NCI-H510A (cell line): Measurements from ENCODE around the gene MPRIP.
"Not testable (repeated sequence)": the region's sequence is repeated elsewhere in the genome, so short reads cannot be mapped to it uniquely, and the experiment has no call there.

Experiments used
- DNase-seq: peaks from one replicate; lab custom pipeline; 2025; lab: John Stamatoyannopoulos, UW

The MPRIP gene

DNA sequence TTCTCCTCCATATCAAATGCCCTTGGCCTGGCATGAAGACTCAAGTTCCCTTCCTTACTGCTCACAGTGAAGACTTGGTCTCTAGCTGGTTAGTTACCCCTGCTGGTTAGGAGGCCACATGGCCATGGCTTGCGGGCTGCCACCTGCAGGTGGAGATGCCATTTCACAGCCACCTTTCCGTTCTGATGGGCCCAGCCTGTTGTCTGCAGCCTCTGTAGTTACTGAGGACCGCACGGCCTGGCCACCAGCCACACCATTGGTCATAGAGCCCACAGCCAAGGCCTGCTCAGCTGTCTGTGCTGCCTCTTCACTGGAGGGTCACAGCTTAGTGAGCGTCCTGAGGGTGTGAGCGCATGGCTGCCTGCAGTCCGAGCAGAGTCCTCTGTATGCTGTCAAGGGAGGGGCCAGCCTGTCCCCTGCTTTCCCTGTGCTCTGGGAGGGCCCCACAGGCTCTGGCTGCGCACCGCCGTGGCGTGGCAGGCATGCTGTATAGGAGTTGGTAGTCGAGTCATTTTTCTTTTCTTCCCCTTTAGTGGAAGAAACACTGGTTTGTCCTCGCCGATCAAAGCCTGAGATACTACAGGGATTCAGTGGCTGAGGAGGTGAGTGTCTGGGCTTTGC is 104.6 kb downstream of the MPRIP start:
- DNase-seq: no peak

DNA sequence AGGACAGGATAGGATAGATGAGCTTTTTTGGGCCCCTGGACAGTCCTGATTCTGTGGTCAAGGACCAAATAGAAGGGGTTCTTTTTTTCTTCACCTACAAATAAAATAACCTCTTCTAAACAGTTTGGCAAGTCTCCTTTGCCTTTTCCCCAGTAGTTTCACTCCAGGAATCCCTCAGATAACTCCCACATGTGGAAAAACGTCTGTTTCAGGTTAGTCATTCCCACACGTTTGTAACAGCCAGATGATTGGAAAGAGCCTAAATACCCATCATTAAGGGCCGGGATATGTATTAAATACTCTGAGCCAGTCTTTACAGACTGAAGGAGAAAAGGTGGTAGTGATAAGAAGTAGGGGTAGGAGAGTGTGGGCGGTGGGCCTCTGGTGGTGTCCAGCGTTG is 105.6 kb downstream of the MPRIP start:
- no peak for DNase-seq

DNA sequence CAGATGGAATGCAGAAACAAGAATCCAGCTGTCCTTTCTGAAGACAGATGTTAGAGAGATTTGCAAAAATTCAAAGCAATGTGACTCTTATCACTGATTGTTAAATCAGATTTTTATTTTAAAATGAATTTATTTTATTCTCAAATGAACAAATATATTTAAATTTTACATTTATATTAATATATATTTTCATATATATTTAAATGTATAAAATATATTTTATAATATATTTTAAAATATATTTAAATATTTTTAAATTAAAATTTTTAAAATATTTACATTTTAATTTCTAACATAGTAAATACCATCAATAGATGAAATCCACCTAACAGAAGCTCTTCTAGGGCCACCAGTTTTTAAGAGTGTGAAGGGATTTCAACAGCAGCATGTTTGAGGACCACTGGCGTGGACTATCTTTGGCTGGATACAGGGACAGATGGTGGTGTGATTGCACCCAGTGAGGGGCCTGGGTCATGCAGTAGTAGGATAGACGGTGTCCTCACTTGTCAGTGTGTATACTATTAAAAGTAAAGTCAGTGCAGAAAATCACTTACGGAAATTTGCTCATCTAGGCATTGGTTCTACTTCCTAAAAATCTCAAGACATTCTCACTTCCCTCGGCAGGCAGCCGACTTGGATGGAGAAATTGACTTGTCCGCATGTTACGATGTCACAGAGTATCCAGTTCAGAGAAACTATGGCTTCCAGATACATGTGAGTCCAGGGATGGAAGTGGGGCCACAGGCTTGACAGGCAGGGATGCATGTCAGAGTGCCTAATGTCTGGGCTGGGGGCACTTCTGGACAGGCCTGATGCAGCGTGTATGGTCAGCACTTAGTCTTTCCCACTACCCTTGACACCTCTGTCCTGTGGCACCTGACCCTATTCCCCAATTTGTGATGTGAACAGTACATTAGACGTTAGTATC is 107.5 kb downstream of the MPRIP start:
- no peak for DNase-seq

GRCh38 chr17:17150448-17150800 is 108.2 kb downstream of the MPRIP start:
- no peak for DNase-seq

DNA sequence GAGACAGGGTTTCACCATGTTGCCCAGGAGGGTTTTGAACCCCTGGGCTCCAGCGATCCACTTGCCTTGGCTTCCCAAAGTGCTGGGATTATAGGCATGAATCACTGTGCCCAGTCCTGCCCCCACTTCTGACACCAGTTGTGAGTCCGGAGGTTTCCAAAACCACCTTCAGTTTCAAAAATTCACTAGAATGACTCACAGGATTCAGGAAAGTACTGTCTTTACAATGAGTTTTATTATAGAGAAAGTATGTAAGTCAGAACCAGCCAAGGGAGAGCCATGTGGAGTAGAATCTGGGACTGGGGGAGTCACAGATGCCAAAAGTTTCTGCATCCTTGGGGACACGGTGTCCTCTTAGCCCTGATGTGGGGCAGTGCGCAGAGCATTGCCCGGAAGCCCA is 108.8 kb downstream of the MPRIP start:
- DNase-seq: no peak

GRCh38 chr17:17151541-17151940 is 109.3 kb downstream of the MPRIP start:
- no peak for DNase-seq

DNA sequence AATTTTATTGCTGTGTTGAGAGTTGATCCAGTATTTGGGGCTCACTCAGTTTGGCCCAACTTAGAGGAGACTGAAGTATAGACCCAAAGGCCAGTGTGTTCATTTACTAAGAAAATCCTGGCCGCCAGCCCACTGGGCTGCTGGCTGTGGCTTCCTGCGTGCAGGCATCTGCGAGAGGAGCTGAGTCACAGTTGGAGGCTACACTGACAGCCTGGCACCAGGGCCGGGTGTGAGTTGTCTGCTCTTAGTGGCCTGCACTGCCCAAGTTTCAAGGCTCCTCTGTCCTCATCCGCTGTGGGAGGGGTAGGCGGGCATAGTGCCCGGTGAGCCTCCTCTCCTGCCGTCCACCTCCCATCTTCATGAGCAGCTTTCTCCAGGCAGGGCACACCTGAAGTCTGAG is 109.7 kb downstream of the MPRIP start:
- DNase-seq: no peak

DNA sequence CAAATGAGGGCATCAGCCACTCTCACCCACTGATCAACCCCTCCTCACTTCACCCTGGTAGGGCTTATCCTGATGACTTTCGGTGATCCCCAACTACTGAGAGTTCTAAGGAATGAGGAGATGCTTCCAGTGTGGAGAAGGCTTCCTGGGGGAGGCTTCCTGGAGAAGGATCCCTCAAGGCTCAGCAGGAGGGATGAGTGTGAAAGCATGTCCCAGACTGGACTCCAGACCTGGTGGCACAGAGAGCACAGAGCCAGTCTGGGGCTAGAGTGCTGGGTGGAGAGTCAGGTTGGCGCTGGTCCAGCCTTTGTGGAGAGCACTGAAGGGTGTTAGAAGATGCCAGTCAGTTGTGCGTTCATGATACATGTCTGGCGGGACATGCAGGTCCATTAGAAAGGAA is 110.1 kb downstream of the MPRIP start:
- DNase-seq: no peak

DNA sequence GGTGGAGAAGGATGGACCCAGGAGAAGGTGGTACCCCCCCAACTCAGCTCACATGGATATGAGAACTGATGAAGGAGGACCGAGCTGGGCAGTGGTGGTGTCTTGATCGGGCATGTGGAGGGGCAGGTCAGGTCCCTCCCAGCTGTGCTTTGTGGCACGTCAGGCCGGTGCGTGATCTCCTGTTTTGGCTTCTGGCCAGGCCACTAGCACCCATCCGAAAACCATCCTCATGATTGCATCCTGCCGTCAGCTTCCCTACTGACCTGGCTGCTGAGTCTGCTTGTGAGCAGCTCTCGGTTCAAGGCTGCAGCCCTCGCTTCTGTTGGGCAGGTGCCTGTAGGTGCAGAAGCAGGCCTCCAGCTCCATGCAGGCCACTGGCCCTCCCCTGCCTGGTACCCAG is 110.8 kb downstream of the MPRIP start:
- no peak for DNase-seq

- DNase-seq: no peak
These were observed 111.5 kb downstream of the MPRIP start for GRCh38 chr17:17153709-17154108.

GRCh38 chr17:17154556-17154955 is 112.3 kb downstream of the MPRIP start:
- no peak for DNase-seq

- DNase-seq: no peak
These were observed 112.7 kb downstream of the MPRIP start for GRCh38 chr17:17154981-17155380.

DNA sequence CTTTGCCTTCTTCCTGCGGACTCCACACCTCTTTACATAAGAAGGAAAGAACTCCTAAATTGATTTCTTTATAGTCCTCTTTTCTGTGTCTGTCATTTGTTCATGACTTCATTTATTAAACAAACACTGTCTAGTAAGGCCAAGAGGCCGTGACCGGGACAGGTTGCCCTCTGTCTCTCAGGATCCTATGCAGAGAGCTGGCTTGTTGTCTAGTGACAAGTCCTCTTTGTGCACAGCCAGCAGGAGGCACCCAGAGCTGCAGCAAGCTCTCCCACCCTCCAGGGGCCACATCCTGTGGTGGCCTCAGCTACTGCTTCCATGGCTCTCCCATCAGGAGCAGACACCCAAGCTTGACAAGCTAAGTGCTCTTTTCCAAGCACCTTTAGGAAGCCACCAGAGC is 113.3 kb downstream of the MPRIP start:
- no peak for DNase-seq

DNA sequence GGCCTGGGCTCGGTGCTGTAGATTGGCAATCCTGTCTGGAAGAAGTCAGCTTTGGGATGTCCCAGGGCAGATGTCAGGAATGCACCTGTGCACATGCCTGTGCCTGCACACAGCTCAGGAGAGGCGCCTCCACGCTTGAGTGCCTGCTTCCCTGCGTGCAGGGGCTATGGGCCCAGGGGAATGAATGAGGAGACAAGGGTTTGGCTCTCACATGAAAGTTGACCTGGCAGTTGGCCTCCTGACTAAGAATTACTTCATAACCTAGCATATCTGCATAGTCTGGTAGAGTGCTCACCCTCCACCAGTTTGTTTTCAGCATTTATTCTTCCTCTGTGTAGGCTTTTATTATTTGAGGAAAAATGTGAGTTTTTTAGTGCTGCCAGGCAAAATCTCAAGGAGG is 113.8 kb downstream of the MPRIP start:
- no peak for DNase-seq

- DNase-seq: no peak
These were observed 114.3 kb downstream of the MPRIP start for GRCh38 chr17:17156511-17156910.

GRCh38 chr17:17157041-17157440 is 114.8 kb downstream of the MPRIP start:
- DNase-seq: no peak

DNA sequence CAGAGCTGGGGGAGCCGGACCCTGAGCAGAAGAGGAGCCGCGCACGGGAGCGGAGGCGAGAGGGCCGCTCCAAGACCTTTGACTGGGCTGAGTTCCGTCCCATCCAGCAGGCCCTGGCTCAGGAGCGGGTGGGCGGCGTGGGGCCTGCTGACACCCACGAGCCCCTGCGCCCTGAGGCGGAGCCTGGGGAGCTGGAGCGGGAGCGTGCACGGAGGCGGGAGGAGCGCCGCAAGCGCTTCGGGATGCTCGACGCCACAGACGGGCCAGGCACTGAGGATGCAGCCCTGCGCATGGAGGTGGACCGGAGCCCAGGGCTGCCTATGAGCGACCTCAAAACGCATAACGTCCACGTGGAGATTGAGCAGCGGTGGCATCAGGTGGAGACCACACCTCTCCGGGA is 116.2 kb downstream of the MPRIP start:
- DNase-seq: not testable (repeated sequence)

GRCh38 chr17:17159571-17159970 is 117.3 kb downstream of the MPRIP start:
- DNase-seq: no peak

GRCh38 chr17:17161121-17161520 is 118.9 kb downstream of the MPRIP start:
- no peak for DNase-seq

GRCh38 chr17:17161759-17162158 is 119.5 kb downstream of the MPRIP start:
- DNase-seq: no peak

GRCh38 chr17:17164156-17164555 is 121.9 kb downstream of the MPRIP start:
- DNase-seq: no peak

GRCh38 chr17:17164676-17165075 is 122.4 kb downstream of the MPRIP start:
- peak; percentile 29 for DNase-seq

GRCh38 chr17:17165666-17166308 is 123.5 kb downstream of the MPRIP start:
- no peak for DNase-seq
